EL (cell line): ENCODE measurements around the gene RBL2.
"Not testable (repeated sequence)": the region's sequence is repeated elsewhere in the genome, so short reads cannot be mapped to it uniquely, and the experiment has no call there.

Experiments
- DNase-seq: peaks from one replicate; pipeline ENCODE4 v3.0.0-alpha.2; 2016

Gene RBL2, protein sequence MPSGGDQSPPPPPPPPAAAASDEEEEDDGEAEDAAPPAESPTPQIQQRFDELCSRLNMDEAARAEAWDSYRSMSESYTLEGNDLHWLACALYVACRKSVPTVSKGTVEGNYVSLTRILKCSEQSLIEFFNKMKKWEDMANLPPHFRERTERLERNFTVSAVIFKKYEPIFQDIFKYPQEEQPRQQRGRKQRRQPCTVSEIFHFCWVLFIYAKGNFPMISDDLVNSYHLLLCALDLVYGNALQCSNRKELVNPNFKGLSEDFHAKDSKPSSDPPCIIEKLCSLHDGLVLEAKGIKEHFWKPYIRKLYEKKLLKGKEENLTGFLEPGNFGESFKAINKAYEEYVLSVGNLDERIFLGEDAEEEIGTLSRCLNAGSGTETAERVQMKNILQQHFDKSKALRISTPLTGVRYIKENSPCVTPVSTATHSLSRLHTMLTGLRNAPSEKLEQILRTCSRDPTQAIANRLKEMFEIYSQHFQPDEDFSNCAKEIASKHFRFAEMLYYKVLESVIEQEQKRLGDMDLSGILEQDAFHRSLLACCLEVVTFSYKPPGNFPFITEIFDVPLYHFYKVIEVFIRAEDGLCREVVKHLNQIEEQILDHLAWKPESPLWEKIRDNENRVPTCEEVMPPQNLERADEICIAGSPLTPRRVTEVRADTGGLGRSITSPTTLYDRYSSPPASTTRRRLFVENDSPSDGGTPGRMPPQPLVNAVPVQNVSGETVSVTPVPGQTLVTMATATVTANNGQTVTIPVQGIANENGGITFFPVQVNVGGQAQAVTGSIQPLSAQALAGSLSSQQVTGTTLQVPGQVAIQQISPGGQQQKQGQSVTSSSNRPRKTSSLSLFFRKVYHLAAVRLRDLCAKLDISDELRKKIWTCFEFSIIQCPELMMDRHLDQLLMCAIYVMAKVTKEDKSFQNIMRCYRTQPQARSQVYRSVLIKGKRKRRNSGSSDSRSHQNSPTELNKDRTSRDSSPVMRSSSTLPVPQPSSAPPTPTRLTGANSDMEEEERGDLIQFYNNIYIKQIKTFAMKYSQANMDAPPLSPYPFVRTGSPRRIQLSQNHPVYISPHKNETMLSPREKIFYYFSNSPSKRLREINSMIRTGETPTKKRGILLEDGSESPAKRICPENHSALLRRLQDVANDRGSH

DNA sequence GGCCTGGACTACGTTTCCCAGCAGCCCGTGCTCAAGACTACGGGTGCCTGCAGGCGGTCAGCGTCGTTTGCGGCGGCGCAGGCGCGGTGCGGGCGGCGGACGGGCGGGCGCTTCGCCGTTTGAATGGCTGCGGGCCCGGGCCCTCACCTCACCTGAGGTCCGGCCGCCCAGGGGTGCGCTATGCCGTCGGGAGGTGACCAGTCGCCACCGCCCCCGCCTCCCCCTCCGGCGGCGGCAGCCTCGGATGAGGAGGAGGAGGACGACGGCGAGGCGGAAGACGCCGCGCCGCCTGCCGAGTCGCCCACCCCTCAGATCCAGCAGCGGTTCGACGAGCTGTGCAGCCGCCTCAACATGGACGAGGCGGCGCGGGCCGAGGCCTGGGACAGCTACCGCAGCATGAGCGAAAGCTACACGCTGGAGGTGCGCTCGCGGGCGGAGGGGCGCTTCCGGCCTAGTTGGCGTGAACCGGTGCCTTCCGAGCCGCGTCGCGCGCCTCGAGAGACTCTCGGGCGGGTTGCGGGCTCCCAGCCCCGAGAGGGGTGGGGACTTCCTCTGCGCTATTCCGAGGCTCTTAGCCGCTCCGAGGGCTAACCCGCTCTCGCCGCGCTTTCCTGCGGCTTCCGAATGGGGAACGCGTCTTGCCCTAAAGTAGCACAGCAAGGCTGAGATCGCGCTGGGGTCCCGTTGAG lies at the start of gene RBL2:
RBL2 (plus strand) TSS at position 95 of the 689 bp plus-strand sequence; CDS start at position 181, 86 bp downstream.
- peak; percentile 76 for DNase-seq

DNA sequence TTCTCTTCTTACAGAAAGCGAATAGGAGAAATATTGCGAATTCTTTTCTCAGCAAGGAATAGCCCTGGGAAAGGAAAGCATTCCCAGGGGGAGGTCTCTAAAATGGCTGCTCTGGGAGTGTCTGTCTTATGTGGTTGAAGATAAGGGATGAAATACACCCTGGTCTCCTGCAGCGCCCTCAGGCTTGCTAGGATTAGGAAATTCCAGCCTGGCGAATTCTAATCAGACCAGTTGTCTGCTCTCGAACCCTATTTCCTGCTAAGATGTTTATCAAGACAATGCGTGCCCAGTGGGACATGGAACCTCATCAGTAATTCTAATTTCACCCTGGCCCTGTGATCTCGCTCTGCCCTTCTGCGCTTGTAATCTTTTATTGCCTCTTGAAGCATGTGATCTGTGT lies 49.7 kb upstream of the RBL2 start:
- not testable (repeated sequence) for DNase-seq

DNA sequence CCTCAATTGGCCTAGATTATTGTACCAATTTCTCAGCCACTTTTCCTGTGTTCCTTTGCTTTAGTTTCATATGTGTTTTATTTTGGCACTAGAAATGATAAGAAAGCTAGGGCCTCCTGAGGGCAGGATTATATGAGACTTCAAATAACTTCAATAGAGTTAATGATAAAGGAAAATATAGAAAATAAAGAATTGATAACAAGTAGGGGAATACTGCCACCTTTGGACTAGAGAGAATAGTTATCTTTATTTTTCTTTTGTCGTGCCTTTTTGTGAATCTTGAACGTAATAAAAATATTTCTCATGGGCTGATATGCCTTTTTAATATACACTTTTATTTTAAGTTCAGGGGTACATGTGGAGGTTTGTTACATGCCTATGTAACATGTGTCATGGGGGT lies 29.3 kb upstream of the RBL2 start:
- no peak for DNase-seq

DNA sequence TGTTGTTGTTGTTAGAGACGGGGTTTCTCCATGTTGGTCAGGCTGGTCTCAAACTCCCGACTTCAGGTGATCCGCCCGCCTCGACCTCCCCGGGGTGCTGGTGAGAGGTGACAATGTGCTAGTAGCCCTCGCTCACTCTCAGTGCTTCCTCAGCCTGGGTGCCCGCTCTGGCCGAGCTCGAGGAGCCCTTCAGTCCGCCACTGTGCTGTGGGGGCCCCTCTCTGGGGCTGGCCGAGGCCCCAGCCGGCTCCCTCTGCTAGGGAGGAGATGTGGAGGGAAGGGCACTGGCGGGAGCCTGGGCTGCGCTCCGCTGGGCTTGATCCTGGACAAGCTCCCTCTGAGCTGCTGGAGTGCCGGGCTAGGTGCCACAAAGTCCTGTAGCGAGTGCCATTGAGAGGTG lies 21.7 kb upstream of the RBL2 start:
- DNase-seq = no peak

DNA sequence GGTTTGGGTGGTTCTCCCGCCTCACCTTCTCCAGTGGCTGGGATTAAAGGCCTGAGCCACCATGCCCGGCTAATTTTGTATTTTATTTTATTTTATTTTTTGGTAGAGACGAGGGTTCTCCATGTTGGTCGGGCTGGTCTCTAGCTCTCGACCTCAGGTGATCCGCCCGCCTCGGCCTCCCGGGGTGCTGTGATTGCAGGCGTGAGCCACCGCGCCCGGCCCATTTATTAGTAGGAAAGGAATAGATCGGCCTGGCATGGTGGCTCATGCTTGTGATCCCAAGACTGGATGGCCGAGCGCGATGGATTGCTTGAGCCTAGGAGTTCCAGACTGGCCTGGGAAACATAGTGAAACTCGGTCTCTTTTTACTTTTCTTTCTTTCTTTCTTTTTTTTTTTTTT lies 20.4 kb upstream of the RBL2 start:
- DNase-seq = no peak

DNA sequence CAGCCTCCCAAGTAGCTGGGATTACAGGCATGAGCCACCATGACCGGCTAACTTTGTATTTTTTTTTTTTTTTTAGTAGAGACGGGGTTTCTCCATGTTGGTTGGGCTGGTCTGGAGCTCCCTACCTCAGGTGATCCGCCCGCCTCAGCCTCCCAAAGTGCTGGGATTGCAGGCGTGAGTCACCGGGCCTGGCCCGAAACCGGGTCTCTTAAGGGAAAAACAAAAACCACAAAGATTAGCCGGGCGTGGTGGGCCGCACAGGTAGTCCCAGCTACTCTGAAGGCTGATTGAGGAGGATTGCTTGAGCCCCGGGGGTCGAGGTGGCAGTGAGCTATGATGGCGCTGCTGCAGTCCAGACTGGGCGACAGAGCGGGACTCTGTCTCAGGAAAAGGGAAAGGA lies 19.9 kb upstream of the RBL2 start:
- no peak for DNase-seq

DNA sequence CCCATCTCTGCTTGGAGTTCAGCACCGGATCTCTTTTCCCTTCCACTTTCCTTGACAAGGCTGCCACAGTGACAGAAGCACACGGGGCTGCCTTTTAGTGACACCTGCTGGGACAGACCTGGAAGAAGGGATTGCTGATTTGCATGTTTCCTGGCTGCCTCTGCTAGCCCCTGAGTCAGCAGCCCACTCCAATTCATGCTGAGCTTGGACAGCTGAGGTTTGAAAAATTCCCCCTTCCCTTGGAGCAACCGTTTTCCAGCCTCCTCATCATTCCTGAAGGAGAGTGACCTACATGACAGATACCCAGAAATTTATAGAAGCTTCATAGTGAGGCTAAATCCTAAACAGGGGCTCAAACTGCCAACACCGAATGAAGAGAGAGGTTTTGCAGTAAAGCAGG lies 18.8 kb upstream of the RBL2 start:
- DNase-seq = peak; percentile 1

DNA sequence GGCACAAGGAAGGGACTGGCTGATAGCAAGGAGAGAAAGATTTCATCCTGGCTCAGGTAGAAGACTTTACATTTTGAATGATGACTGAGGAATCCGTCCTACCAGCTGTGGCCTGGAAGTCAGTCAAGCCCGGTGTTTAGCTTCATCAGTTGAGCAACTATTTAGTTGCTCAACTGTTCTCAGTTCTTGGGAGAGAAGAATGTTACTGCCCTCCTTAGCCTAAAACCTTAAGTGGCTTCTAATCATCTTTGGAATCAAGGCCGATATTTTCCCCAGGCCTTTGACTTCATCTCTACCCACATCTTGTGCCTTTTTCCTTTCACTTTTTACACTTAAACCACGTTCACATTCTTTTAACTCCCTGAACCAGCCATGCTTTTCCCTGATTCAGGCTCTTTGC lies 17.3 kb upstream of the RBL2 start:
- DNase-seq = peak; percentile 2

DNA sequence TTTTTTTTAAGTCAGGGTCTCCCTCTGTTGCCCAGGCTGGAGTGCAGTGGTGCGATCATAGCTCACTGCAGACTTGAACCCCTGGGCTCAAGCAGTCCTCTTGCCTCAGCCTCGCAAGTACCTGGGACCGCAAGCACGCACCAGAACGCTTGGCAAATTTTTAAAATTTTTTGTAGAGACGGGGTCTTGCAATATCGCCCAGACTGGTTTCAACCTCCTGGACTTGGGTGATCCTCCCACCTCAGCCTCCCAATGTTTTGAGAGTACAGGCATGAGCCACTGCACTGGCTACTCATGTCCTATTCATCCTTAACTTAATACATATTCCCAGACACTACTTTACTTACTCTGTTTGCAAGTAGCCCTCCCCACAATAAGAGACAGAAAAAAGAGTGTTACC lies 16.3 kb upstream of the RBL2 start:
- no peak for DNase-seq

DNA sequence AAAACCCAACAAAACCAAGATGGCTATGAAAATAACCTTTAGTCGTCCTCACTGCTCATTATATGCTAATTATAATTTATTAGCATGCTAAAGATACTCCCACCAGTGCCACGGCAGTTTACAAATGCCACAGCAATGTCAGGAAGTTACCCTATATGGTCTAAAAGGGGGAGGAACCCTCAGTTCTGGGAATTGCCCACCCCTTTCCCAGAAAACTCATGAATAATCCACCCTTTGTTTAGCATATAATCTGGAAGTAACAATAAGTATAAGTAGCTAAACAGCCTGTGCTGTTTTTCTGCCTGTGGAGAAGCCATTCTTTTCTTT lies 14.9 kb upstream of the RBL2 start:
- not testable (repeated sequence) for DNase-seq

DNA sequence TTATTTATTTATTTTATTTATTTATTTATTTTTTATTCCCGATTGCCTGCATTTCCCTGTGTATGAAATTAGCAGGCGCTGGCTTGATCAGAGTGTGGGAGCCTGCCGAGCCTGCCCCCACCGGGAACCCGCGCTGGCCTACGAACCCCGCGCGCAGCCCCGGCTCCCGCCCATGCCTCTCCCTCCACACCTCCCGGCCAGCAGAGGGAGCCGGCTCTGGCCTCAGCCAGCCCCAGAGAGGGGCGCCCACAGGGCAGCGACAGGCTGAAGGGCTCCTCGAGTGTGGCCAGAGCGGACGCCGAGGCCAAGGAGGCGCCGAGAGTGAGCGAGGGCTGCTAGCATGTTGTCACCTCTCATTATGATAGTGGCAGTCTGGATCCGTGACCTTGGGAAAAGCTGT lies 13.0 kb upstream of the RBL2 start:
- no peak for DNase-seq

DNA sequence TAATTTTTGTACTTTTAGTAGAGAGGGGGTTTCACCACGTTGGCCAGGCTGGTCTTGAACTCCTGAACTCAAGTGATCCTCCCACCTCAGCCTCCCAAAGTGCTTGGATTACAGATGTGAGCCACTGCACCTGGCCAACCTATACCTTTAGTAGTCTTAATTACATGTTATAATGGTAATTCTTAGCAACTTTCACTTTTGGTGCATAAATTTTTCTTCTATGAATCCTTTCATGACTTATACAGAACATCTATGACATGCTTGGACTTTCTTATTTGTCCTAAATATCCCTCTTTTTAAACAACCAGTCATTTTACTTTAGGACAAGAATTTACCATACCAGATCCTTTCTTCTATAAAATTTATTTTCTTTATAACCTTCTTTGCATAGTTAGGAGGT lies 10.3 kb upstream of the RBL2 start:
- not testable (repeated sequence) for DNase-seq

DNA sequence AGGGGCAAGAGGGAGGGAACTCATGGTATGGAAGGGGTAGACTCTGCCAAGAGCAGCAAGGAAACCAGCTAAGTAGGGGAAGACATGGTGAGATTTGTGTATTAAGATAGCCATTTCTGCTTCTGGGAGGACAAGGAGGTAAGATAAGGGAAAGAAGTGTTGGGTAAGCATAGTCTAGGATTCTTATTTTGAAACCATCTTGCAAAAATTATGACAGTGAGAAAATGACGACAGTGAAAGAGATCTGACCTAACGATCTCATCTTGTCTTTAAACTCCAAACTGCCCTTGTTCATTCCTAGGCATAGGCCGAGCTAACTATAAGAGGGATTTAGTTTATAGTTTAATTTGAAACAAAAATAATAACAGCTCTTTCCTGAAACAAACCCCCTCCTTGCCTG lies 5.6 kb upstream of the RBL2 start:
- DNase-seq = no peak

DNA sequence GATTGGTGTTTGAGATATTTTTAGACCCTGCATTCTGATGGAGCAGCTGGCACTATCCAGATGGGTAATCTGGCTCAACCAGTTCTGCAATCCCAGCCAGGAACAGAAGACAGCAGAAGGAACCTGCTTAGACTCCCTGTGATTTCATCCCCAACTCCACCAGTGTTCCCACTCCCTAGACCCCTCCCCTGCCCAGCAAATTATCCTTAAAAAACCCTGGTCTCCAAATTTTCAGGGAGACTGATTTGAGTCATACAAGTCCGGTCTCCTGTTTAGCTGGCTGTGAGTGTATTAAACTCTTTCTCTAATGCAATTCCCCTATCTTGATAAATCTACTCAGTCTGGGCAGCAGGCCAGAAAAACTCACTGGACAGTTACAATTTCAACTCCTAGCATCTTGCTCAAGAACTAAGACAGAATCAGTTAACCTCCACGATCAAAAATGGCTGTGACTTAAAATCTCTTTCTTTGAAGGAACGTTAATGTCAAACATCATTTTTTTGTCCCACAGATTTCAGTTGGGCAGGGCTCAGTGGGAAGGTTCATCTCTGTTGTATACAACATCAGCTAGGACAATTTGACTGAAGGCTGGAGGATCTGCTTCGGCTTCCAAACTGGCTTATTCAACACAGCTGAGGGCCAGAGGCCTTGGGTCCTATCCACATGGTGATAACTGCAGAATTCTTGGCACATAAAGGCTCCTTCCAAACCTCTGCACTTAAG lies 4.9 kb upstream of the RBL2 start:
- DNase-seq = peak; percentile 47

DNA sequence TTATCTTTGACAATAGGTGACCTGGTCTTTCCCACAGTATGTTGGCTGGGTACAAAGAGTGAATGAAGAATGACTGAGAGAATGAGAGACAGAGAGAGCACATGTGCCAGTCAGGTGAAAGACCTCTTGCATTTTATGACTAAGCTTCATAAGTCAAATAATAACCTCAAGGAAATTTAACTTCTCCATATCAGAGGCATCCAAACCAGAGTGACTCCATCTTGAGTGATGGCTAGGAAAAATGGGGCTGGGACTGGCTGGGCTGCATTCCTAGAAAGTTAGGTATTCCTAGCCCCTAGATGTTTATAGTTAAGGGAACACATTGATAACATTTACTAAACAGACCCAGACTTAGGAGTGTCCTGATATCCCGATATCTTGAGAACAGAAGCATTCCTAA lies 3.9 kb upstream of the RBL2 start:
- DNase-seq = no peak

DNA sequence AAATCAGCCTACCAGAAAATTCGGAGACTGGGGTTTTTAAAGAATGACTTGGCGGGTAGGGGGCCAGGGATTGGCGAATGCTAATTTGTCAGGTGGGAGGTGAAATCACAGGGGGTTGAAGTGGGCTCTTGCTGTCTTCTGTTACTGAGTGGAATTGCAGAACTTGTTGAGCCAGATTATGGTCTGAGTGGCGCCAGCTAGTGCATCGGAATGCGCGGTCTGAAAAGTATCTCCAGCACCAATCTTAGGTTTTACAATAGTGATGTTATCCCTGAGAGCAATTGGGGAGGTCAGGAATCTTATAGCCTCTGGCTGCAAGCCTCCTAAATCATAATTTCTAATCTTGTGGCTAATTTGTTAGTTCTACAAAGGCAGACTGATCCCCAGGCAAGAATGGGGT lies 762 bp upstream of the RBL2 start:
- no peak for DNase-seq

DNA sequence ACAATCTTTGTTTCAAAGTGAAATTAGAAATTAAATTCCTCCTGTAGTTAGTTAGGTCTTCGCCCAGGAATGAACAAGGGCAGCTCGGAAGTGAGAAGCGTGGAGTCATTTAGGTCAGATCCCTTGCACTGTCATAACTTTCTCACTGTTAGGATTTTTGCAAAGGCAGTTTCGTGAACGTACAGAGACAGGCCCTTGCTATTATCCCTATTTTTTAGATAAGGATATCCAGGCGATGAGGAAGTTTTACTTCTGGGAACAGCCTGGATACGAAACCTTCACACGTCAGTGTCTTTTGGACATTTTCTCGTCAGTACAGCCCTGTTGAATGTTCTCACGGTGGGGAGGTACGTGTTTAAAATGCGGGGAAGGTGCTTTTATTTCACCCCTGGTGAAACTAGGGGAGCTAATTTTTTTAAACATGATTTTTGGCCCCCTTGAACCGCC lies 318 bp upstream of the RBL2 start:
- DNase-seq = no peak

DNA sequence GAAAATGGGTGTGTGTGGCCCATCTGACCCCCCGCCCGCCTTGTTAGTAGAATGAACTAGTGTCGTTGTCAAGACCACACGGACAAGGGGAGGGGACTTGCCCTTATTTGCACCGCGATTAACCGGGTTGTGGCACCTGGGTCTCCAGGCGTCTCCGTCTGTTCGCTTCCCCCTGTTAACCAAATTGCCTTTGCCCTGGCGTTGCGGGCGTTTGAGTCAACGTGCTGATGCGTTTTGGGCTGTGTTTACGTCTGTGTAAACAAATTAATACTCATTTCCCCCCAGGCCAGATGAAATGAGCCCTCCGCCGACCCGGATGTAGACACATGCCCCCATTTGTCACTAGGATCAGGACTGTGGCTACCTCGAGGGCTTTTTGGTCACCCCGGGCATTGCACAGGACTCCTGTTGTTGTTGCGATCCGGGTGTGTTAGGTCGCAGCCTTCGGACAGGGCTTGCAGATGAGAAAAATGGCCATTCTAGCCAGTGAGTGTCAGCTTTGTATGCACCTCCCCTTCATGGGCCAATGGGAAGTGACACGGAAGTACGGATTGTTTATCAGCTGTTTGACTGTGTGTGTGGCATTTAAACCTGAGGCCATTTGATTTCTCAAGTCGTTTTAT lies 906 bp downstream of the RBL2 start:
- peak; percentile 84 for DNase-seq

DNA sequence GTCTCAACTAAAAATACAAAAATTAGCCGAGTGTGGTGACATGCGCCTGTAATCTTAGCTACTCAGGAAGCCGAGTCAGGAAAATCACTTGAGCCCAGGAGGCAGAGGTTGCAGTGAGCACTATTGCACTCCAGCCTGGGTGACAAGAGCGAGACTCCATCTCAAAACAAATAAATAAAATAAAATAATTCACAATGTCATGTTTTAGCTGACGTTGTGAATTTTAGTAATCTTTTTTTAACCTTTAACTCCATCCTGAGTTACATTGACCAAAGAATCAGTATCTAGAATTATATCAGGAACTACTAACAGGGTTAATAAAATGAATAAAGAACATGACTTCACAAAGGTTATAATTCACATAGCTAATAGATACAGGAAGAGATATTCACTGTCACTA lies 5.9 kb downstream of the RBL2 start:
- no peak for DNase-seq

DNA sequence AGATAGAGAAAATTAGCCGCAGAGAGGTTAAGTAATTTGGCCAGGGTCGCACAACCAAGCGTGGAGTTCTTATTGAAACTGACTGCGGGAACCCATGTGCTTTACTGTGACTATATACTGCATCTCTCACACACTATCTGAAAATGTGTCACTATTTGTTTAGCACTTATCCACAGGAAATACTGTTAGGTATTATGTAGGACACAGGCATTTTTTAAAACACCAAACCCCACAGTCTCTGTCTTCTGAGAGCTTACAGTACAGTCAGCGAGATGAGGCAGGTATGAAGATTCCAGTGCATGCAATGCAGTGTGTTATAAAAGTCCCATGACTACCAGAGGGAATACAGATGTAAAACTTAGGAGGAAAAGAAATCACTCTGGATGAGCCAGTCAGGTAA lies 11.3 kb downstream of the RBL2 start:
- DNase-seq = no peak

DNA sequence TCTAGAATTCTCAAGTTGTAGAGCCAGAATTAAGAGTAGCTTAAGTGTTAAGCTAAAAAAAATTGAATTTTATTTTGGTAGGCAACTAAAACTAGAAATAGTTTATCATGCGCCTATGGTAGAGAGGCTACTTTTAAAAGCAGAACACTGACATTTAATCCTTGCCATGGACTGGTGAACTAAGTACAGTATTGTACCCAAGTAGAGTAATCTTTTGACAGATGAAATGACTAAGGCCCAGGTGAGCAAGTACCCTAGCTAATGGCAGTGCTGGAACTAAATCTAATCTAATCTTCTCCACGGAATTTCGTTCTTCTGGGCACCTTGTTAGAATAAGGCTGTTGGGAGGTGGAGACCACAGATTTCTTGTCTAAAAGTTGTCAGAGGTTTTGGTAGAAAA lies 11.8 kb downstream of the RBL2 start:
- DNase-seq = no peak
